HEK293T (cell line): ENCODE measurements around the gene PADI6.
"Not testable (repeated sequence)": the region's sequence is repeated elsewhere in the genome, so short reads cannot be mapped to it uniquely, and the experiment has no call there.

ENCODE experiments used
- BHLHE40 ChIP-seq: fragments of 450-650 bp; IDR thresholded peaks from 2 replicates; pipeline ENCODE4 v1.6.1; 2016; ENCODE audit warnings: mild to moderate bottlenecking, moderate library complexity, borderline replicate concordance
- ELF4 ChIP-seq: fragments of 450-650 bp; IDR thresholded peaks from 2 replicates; pipeline ENCODE4 v1.6.1; 2017; ENCODE audit warnings: antibody characterized with exemption
- FOXA1 ChIP-seq: fragments of 450-650 bp; IDR thresholded peaks from 2 replicates; pipeline ENCODE4 v1.6.1; 2016; ENCODE audit warnings: mild to moderate bottlenecking
- FOXK2 ChIP-seq: fragments of 450-650 bp; IDR thresholded peaks from 2 replicates; pipeline ENCODE4 v1.6.1; 2016; ENCODE audit warnings: mild to moderate bottlenecking
- L3MBTL2 ChIP-seq: fragments of 450-650 bp; conservative IDR thresholded peaks from 2 replicates; pipeline ENCODE4 v1.6.1; 2016; ENCODE audit warnings: mild to moderate bottlenecking
- NFRKB ChIP-seq: fragments of 450-650 bp; IDR thresholded peaks from 2 replicates; pipeline ENCODE4 v1.6.1; 2016; ENCODE audit warnings: mild to moderate bottlenecking, moderate library complexity
- PKNOX1 ChIP-seq: fragments of 450-650 bp; IDR thresholded peaks from 2 replicates; pipeline ENCODE4 v1.6.1; 2016
- SP1 ChIP-seq: fragments of 450-650 bp; IDR thresholded peaks from 2 replicates; pipeline ENCODE4 v1.6.1; 2017
- SUZ12 ChIP-seq: fragments of 450-650 bp; IDR thresholded peaks from 2 replicates; pipeline ENCODE4 v1.6.1; 2016; ENCODE audit warnings: mild to moderate bottlenecking

GRCh38 chr1:17345506-17345905 is 26.5 kb upstream of the PADI6 start:
- TF ChIP-seq L3MBTL2, NFRKB, FOXK2, BHLHE40, SP1, SUZ12, ELF4, FOXA1, PKNOX1: not testable (repeated sequence)
